Gastrocnemius medialis (tissue), 4 donors: ENCODE measurements around the gene PCDHA7.
"Not testable (repeated sequence)": the region's sequence is repeated elsewhere in the genome, so short reads cannot be mapped to it uniquely, and the experiment has no call there.

Source experiments
- POLR2A ChIP-seq, 2 donors: fragments of 450-650 bp; IDR thresholded peaks; one replicate each; pipeline ENCODE4 v1.6.1; 2017; ENCODE audit warnings: antibody characterized with exemption in 2 of 2, mild to moderate bottlenecking in 2 of 2, moderate library complexity in 2 of 2
- TF ChIP-seq, protein P1 (sequence below), 5 experiments: fragments of 450-650 bp in 3 of 5; fragments of 200-600 bp in 2 of 5; sonication (generic) in 2 of 5; IDR thresholded peaks in 4 of 5; conservative IDR thresholded peaks in 1 of 5; 1 replicate in 4 of 5; 2 replicates in 1 of 5; pipeline ENCODE4 v1.5.1; 2016 to 2019; ENCODE audit warnings: antibody characterized with exemption in 5 of 5, mild to moderate bottlenecking in 3 of 5, moderate library complexity in 3 of 5

DNA sequence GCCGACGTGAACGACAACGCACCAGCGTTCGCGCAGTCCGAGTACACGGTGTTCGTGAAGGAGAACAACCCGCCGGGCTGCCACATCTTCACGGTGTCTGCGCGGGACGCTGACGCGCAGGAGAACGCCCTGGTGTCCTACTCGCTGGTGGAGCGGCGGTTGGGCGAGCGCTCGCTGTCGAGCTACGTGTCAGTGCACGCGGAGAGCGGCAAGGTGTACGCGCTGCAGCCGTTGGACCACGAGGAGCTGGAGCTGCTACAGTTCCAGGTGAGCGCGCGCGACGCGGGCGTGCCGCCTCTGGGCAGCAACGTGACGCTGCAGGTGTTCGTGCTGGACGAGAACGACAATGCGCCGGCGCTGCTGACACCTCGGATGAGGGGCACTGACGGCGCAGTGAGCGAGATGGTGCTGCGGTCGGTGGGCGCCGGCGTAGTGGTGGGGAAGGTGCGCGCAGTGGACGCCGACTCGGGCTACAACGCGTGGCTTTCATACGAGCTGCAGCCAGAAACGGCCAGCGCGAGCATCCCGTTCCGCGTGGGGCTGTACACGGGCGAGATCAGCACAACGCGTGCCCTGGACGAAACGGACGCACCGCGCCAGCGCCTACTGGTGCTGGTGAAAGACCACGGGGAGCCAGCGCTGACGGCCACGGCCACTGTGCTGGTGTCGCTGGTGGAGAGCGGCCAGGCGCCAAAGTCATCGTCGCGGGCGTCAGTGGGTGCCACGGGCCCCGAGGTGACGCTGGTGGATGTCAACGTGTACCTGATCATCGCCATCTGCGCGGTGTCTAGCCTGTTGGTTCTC lies 16.0 kb downstream of the PCDHA7 start:
- TF ChIP-seq, protein P1, sequence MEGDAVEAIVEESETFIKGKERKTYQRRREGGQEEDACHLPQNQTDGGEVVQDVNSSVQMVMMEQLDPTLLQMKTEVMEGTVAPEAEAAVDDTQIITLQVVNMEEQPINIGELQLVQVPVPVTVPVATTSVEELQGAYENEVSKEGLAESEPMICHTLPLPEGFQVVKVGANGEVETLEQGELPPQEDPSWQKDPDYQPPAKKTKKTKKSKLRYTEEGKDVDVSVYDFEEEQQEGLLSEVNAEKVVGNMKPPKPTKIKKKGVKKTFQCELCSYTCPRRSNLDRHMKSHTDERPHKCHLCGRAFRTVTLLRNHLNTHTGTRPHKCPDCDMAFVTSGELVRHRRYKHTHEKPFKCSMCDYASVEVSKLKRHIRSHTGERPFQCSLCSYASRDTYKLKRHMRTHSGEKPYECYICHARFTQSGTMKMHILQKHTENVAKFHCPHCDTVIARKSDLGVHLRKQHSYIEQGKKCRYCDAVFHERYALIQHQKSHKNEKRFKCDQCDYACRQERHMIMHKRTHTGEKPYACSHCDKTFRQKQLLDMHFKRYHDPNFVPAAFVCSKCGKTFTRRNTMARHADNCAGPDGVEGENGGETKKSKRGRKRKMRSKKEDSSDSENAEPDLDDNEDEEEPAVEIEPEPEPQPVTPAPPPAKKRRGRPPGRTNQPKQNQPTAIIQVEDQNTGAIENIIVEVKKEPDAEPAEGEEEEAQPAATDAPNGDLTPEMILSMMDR (IDR thresholded peaks at IDR 0.05 in 4 of 5, conservative IDR thresholded peaks at IDR 0.05 in 1 of 5), result not testable (repeated sequence)
- TF ChIP-seq POLR2A (IDR thresholded peaks at IDR 0.05), result not testable (repeated sequence)
